Kidney tubule cell (primary cell): Measurements from ENCODE around the gene INTS3.

ENCODE experiments used
- DNase-seq: peaks from one replicate; pipeline ENCODE4 v3.0.0-alpha.2; 2018; ENCODE audit warnings: low spot score

The INTS3 gene, protein sequence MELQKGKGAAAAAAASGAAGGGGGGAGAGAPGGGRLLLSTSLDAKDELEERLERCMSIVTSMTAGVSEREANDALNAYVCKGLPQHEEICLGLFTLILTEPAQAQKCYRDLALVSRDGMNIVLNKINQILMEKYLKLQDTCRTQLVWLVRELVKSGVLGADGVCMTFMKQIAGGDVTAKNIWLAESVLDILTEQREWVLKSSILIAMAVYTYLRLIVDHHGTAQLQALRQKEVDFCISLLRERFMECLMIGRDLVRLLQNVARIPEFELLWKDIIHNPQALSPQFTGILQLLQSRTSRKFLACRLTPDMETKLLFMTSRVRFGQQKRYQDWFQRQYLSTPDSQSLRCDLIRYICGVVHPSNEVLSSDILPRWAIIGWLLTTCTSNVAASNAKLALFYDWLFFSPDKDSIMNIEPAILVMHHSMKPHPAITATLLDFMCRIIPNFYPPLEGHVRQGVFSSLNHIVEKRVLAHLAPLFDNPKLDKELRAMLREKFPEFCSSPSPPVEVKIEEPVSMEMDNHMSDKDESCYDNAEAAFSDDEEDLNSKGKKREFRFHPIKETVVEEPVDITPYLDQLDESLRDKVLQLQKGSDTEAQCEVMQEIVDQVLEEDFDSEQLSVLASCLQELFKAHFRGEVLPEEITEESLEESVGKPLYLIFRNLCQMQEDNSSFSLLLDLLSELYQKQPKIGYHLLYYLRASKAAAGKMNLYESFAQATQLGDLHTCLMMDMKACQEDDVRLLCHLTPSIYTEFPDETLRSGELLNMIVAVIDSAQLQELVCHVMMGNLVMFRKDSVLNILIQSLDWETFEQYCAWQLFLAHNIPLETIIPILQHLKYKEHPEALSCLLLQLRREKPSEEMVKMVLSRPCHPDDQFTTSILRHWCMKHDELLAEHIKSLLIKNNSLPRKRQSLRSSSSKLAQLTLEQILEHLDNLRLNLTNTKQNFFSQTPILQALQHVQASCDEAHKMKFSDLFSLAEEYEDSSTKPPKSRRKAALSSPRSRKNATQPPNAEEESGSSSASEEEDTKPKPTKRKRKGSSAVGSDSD

DNA sequence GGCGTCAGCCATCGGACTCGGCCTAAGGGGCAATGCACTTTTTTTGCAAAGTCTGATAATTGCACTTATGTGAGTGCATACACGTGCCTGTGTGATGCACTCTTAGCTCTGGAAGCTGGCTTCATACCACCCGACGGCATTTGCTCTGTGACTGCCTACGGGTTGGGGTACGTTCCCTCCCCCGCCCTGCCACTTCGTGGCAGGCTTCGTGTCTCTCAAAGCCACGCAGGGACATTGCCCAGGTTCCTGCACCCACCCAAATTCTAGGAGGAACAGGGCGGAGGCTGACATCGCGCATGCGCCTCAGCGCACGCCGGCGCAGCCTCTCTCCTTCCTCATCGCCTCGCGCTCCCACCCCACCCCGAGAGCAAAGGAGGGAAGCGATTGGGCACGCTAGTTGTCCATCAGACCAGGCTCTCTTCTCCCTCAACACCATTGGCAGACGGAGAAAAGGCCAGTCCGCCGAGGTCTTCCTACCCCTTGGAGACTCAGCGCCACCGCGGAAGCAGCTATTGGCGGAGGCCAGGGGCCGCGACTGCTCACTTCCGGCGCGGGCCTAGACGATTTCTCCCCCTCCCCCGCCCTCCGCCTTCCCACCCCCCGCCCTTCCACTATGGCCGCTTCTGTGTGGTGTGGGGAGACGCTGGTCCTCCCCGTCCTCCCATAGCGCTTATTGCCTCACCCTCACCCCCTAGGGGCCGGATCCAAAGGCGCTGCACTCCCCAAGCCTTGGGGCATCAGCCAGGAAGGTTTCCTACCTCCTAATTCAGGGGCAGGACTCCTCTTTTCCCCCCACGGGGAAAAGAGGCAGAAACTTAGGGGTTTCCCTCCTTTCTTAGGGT, at the start of gene INTS3:
Gene INTS3 (plus strand): TSS at position 588 of the 842 bp plus-strand sequence. CDS start 585 bp downstream, outside the sequence.
- DNase-seq, result peak; percentile 100

DNA sequence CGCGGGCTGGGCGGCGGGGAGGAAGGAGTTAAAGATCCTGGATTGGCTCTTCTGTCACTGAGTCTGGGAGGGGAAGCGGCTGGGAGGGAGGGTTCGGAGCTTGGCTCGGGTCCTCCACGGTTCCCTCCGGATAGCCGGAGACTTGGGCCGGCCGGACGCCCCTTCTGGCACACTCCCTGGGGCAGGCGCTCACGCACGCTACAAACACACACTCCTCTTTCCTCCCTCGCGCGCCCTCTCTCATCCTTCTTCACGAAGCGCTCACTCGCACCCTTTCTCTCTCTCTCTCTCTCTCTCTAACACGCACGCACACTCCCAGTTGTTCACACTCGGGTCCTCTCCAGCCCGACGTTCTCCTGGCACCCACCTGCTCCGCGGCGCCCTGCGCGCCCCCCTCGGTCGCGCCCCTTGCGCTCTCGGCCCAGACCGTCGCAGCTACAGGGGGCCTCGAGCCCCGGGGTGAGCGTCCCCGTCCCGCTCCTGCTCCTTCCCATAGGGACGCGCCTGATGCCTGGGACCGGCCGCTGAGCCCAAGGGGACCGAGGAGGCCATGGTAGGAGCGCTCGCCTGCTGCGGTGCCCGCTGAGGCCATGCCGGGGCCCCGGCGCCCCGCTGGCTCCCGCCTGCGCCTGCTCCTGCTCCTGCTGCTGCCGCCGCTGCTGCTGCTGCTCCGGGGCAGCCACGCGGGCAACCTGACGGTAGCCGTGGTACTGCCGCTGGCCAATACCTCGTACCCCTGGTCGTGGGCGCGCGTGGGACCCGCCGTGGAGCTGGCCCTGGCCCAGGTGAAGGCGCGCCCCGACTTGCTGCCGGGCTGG, 49.1 kb upstream of the INTS3 start, which contains the start of gene NPR1:
Gene NPR1 (plus strand): TSS at position 170 of the 818 bp plus-strand sequence. CDS start 421 bp downstream, at position 591.
- no peak for DNase-seq

DNA sequence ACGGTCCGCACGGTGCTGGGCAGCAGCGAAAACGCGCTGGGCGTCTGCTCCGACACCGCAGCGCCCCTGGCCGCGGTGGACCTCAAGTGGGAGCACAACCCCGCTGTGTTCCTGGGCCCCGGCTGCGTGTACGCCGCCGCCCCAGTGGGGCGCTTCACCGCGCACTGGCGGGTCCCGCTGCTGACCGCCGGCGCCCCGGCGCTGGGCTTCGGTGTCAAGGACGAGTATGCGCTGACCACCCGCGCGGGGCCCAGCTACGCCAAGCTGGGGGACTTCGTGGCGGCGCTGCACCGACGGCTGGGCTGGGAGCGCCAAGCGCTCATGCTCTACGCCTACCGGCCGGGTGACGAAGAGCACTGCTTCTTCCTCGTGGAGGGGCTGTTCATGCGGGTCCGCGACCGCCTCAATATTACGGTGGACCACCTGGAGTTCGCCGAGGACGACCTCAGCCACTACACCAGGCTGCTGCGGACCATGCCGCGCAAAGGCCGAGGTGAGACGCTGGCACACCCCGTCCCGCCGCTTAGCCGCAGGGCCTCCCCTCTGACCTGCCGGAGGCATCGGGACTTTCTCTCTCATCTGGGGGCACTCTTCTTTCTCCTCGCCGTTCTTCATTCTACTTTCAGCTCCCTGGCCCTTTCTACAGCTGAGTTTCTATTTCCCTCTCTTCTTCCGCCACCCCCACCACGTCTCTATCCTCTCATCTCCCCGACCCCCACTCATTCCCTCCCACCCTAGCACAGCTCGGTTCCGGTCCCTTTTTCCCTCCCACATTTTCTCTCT, 48.3 kb upstream of the INTS3 start:
- DNase-seq, result no peak

DNA sequence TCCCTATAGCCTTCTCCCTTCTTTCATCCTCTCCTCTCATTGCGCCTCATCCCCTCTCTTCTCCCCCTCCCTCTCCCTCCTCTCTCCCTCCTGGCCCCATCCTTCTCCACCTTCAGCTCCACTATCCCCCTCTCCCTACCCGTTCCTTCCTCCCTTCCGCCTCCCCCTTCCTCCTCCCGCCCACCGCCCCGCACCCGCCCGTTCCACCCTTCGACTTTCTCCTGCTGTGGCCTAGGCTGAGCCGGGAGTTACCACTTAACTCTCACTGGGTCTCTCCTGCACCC, 47.8 kb upstream of the INTS3 start:
- no peak for DNase-seq

DNA sequence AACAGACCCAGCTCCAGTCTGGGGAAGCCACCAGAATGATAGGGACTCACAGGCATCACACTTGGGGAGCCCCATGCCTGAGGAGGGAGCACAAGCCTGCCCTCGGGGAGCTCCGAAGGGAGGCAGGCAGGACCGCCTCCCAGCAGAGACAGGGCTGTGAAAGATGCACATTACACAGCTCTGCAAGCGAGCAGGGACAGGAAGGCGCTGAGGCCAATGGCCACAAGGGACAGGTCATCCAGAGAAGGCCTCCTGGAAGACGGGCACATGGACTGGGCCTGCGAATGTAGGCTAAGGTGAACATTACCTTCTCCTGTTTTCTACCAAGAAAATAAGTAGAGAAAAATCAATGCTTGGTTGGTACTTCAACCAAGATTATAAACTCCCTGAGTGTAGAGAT, 45.1 kb upstream of the INTS3 start:
- DNase-seq, result no peak

DNA sequence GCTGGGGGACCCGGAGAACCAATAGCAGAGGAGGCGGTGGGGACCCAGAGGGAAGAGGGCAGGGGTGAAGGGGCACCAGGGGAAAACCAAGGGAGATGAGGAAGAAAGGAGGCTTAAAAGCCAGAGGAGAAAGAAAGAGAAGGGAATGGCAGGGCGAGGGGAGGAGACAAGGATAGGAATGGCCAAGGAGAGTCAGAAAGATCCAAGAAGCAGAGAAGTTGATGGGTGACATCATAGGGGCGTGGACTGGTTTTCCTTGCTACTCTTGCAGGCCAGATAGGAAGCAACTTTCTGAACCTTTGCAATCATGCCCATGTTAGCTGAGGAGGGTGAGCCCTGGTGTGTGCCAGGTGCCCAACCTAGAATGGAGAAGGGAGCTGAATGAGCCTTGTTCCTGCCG, 44.0 kb upstream of the INTS3 start:
- peak; percentile 32 for DNase-seq

DNA sequence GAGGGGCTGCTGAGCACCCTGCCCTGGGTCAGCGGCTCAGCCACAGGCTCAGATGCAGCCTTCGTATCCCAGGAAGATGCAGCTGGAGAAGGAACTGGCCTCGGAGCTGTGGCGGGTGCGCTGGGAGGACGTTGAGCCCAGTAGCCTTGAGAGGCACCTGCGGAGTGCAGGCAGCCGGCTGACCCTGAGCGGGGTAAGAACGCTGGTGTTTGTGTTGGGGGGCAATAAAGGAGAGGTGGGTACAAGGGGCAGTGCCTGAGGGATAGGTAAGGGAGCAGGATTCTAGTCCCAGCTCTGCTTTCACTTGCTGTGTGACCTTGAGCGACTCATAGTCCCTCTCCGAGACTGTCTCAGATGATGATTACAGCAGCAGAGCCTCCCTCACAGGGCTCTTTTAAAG, 43.0 kb upstream of the INTS3 start:
- no peak for DNase-seq

DNA sequence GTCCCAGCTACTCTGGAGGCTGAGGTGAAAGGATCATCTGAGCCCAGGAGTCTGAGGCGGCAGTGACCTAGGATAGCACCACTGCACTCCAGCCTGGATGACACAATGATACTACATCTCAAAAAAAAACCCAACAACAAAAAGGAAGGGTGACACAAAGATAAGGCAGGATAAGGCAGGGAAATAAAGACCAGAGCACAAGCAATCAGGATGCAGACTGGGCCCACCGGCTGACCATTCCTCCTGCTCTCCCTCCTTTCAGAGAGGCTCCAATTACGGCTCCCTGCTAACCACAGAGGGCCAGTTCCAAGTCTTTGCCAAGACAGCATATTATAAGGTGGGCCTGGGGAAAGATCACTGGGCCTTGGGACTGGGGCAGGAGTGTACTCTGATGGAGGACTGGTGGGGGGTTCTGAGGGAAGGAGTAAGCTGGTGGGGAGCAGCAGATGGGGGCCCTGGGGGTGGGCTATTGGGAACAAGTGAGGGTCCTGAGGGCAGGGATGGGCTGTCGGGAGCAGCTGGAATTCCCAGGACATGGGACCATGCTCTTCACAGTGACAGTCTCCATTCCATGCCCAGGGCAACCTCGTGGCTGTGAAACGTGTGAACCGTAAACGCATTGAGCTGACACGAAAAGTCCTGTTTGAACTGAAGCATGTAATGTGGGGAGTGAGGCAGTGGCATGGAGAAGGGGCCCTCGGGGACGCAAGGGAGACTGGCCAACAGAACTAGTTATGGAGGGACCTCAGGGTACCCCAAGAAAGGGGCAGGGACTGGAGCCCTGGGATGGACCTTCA, 42.1 kb upstream of the INTS3 start:
- no peak for DNase-seq

DNA sequence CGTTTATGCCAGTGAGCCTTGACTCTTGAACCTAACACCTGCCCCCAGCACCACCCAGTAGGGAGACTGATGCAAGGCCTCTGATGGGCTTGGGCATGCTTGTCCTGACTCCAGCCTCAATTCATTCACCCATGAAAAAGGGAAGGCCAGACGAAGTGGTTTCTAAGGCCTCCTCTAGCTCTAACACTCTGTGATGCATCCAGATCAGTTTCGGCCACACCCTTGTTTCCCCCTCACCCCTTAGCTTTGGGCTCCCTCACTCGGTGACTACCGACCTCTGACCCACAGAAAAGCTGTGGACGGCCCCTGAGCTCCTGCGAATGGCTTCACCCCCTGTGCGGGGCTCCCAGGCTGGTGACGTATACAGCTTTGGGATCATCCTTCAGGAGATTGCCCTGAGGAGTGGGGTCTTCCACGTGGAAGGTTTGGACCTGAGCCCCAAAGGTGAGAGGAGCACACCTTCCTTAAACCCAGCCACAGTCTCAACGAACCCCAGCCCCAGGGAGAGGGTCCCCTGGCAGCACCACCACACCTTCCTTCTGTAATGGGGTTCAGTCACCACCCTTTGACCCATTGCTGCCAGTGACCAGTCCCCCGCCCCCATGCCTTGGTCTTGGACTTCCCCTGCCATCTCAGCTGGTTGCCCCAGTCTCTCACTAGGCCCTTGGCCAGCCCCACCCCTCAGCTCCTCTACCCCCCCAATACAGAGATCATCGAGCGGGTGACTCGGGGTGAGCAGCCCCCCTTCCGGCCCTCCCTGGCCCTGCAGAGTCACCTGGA, 40.3 kb upstream of the INTS3 start:
- no peak for DNase-seq

DNA sequence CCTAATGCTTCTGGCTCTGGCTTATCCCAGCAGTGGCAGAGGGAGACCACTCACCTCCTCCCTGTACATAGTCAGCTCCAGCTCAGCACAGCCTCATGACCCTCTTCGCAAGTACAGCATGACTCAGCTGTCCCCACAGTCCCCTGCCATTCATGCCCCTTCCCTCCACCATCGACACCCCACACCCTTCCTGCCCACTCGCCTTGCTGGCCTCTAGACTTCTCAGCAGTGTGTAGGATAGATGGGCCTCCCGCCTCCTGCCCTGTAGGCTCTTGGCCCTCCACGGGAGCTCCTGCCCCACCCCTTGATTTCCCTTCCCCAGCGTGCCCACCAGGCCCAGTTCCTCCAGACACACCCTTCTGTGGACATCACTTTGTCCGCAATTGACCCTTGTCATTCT, 39.6 kb upstream of the INTS3 start:
- DNase-seq, result no peak

DNA sequence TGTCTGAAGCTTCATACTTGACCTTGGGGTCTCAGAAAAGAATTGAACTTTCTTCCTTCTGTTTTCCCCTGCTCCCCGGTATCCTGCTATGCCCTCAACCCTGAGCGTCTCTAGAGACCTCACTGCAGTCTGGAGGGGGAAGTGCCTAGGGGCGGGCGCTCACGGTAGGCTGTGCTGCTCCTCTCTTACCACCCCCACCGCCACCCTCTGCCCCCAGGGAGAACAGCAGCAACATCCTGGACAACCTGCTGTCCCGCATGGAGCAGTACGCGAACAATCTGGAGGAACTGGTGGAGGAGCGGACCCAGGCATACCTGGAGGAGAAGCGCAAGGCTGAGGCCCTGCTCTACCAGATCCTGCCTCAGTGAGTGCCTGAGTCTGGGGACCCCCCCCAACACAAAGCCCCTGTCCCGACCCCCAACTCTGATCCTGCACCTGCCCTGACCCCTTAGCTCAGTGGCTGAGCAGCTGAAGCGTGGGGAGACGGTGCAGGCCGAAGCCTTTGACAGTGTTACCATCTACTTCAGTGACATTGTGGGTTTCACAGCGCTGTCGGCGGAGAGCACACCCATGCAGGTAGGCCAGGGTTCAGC, 39.0 kb upstream of the INTS3 start:
- no peak for DNase-seq

DNA sequence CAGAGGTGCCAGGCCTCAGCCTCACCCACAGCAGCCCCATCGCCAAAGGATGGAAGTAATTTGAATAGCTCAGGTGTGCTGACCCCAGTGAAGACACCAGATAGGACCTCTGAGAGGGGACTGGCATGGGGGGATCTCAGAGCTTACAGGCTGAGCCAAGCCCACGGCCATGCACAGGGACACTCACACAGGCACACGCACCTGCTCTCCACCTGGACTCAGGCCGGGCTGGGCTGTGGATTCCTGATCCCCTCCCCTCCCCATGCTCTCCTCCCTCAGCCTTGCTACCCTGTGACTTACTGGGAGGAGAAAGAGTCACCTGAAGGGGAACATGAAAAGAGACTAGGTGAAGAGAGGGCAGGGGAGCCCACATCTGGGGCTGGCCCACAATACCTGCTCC, 34.4 kb upstream of the INTS3 start:
- no peak for DNase-seq

DNA sequence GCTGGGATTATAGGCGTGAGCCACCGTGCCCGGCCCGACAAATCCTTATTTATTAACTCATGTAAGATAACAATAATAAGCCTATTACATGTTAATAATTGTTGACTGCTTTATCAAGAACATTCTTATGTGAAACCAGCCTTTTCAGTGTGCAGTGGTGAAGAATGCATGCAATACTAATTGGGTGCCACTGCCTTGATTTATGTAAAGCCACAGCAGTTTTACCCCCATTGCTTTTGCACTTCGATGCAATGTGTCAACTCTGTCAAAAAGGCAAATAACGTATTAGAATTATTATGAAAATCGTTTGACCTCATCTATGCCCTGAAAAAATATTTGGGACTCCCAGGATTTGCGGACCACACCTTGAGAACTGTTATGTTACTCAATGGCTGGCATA, 31.1 kb upstream of the INTS3 start:
- no peak for DNase-seq

DNA sequence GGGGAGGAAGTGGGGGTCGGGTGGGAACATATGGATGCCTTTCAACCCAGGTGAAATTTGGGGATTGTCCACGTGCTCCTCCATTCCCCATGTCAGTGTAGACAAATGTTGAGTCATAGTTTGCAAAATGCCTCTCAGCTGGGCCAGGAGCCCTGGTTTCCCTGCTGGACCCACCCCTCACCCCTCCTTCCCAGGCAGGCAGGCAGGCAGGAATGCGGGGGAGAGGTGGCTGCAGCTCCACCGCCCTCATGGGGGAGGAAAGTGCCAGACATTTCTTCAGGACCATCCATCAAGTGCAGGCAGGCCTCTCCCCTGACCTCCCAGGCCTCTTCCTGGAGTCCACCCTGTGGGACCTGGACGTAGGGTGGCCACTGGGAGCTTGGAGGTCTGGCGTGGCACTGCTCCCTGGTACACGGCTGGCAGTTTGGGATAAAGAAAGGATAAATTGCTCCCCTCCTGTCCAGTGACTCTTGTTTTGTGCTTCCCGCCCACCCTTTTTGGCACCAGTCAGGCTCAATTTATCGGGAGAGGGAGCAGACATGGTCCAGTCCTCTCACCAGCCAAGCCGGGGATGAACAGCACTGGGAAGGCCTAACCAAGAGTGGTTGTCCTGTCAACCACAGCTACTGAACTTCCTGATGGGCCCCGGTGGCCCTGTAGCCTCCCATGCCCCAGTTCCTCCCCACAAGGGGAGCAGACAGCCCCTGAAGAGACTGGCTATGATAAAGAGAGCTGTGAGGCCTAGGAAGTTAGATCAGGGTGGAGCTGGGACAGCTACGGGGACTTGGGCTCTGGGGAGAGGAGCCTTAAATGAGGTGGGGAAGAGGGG, 30.4 kb upstream of the INTS3 start:
- DNase-seq, result peak; percentile 36

DNA sequence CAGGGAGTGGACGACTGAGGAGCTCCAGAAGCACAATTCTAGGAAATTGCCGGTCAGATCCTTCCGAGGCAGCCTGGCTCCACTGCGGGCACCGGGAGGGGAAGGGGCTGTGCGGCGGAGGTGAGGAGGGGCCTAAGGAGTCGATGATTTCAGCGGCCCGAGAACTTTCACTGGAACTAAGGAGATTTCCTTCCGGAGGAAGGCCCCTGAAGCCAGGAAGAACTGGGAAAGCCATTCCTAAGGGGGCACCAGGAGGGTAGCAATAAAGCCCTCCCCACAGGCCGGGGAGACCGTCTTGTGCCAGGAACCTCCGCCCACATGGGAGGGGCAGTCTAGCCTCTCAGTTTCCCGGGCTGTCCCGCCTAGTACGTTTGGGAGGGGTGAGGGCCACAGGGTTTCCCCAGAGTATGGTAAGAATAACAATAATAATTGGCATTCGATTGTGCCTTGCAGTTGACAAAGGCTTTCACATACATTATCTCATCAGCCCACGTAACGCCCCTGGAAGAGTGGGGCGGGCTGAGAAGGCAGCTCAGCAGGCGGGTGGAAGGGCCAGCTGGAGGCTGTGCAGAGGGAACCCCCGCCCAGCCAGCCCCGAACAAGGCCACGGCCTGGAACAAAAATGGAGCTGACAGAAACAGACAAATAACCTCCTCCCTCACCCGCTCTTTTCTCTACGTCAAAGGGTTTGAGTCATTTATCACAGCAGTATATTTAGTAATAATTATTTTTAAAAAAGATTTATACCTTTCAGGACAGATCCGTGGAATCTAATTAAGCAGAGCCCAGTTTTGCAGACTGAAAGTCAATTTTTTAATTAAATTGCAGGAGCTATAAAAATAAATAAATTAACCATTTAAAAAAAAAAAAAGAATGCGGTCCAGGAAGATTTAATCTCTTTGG, 29.6 kb upstream of the INTS3 start:
- DNase-seq, result no peak
